GM18868 (cell line): ENCODE data around the gene TMEM131L.
A peak's percentile ranks its signal among the peaks of the same experiment; 100 is the strongest.
"Not testable (repeated sequence)": the region's sequence is repeated elsewhere in the genome, so short reads cannot be mapped to it uniquely, and the experiment has no call there.

Source experiments
- ATAC-seq: cut with Tn5 transposase; IDR thresholded peaks from one replicate; pipeline ENCODE4 v1.9.1; 2021; ENCODE audit warnings: mild to moderate bottlenecking, moderate library complexity; ENCODE audit not compliant: unreplicated experiment

Gene TMEM131L

DNA sequence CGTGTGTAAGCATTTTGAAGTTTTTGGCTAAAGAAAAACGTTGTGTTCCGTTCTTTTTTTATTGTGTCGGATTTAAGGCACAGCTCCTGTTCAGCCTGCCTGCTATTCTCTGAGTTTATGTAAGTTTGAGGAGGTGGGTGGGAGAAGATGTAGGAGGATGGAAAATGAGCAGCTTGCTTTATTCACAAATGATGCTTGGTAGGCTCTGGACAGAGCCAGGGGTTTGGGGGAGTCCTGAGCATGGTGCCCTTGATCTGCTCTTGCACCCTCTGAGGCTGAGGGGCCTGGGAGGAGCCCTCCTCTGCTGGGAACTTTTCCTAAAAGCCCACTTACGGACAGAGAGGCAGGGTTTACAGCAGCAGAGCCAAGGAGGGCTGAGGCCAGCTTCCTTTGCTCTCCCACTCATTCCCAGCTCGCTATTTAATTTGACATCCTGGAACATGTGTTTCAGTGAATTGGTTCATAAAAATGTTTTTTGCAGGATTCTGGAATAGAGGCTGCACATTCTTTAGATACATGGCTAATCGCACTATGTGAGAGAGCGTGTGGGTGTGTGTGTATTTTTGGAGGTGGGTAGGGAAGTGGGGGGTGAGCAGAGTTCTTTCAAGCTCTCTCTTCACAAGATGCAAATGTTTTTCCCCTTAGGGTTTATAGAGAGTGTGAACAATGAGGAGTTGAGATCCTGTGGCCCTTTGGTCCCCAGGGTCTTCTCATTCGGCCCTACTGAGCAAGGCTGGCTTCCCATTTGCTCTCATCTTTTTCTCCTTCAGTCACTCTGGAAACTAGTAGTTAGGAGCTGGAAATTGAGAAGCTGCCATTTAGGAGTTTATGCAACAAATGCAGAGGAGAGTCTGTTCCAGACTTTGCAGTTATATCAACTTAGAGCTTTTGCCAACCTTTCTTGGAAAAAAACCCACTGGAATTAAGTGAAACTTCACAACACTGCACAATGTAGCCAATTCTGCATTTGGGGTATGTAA, 32.1 kb downstream of the TMEM131L start:
- ATAC-seq: peak; percentile 76

DNA sequence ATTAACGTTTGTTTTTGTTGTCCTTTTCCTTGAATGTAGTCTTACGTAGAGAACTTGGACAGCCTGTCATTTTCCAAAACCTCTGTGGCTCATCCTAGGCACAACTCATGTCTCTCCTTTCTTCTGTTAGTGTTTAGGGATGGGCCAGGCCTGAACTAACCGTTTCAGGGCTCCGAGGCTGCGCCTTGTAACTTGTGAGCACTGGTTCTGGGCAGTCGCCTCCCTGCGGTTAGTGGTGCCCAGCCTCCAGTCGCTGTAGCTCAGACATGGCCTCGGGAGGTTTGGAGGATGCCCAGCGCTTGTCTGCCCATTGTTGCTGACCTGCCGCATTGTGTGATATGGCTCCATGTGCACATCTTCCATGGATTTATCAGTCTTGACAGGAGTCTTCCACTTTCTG, 32.8 kb downstream of the TMEM131L start:
- no peak for ATAC-seq

DNA sequence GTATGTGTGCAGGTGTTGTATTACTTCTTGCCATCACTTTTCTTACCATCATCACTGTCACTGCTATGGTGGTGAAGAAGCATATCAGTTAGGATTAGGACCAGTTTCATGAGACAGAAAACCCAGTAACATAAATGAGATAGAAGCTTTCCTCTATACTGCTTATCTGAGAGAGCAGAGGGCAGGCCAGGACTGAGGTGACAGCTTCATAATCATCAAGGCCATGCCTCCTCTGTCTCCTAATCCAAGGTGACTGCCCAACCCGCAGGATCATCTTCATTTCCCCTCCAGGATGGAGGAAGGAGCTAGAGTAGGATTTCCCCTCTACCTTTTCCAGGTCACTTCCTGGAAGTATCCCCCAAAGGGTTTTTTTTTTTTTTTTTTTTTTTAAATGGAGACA, 35.4 kb downstream of the TMEM131L start:
- no peak for ATAC-seq

DNA sequence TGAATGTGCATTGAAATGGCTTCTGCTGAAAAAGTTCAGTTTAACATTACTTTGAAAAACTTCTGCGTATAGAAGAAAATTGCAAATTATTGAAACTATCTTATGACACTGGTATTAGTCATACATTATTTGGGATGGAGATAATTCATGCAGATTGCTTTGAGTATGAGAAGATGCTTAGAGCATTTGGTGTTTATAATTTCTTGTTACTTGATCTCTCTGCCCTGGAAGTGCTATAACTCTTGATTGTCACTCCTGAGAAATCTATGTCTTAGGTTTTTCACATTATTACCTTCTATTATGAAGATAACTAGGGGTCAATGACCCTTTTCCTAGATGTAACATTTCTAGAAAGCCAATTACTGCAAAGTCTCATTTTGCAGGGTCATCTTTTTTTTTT, 36.4 kb downstream of the TMEM131L start:
- ATAC-seq: no peak

DNA sequence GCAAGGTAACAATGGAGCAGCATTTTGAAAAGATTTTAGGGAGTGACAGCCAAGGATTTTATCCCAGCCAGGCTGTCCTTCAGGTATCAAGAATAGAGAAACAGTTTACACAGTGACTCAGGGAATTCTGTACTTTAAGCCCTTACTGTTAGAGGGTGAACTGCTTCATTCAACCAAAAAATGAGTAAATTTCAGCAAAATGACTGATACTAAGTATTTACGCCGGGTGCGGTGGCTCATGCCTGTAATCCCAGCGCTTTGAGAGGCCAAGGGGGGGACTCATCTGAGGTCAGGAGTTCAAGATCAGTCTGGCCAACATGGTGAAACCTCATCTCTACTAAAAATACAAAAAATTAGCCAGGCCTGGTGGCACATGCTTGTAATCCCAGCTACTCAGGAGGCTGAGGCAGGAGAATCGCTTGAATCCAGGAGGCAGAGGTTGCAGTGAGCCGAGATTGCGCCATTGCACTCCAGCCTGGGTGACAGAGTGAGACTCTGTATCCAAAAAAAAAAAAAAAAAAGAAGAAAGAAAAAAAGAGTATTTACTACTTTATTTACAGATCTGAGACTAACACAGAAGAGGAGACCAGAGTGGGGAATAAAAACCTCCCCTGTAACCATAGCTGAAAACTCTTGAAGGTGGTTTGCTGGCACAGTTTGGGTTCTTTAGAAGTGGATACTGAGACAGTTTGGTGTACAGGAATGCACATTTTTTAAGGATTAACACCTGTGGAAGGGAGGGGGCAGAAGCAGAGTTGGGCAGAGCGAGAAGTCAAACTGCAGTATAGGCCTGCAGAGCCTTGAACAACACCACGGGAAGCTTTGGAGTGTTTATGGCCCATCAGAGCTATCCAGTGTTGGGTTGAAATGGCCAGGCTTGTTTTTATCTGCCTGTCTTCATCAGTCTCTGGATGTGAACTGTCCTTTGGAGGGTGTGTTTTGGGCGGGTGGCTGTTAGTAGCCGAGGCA, 40.5 kb downstream of the TMEM131L start:
- no peak for ATAC-seq

DNA sequence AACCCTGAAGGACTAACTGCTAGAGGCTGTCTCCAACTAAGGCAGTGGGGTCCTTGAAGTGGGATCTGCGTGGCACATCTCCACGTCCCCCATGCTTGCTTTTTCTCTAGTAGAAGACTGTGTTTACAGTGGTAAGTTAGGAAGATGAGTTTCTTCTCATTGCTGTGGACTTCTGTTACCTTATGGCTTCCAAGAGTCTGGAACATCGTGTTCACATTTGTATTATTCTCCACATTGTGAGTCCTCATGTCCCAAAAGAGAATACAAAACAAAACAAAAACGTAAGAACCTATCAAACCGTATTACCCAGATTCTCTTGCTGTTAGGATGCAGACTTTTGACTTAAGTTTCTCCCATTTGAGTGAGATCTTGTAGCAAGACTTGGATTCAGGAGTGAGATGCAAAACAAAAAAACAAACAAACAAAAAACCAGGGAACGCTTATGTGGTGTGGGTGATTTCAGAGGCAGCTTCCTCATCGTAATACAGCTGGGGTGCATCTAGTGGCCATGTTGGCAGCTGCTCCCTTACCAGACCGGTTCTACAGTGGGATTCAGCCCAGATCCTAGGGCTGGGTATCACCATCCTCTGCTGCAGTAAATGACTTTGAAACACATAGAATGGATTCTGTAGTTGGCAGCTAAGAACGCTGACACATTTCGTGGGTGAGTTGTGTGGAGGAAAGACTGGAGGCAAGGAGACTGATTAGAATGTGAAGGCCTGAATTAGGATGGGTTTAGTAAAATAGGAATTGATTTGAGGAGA, 41.3 kb downstream of the TMEM131L start:
- ATAC-seq: no peak

DNA sequence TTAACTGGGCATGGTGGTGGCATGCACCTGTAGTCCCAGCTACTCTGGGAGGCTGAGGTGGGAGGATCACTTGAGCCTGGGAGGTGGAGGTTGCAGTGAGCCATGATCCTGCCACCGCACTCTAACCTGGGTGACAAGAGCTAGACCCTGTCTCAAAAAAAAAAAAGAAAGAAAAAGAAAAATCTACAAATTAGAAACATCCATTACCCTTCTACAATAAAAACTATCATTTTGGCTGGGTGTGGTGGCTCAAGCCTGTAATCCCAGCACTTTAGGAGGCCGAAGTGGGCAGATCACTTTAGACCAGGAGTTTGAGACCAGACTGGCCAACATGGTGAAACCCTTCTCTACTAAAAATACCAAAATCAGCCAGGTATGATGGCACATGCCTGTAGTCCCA, 43.1 kb downstream of the TMEM131L start:
- ATAC-seq: not testable (repeated sequence)

DNA sequence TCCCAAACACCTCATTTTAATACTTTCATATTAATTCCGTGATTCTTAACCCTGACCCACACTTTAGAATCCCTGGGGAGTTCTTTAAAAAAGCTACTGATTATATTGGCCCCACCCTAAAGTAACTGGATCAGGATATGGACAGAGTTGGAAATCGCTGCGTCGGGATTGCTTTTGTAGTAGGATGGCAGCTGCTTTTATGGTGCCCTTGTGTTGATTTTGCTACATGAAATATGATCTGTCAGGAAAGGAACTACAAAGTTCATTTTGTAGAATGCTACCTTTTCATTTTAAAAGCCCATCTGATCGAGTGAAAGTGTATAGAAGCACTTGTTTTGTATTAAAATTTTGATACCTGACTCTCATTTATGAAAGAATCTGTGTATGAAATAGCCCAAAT, 43.6 kb downstream of the TMEM131L start:
- no peak for ATAC-seq

DNA sequence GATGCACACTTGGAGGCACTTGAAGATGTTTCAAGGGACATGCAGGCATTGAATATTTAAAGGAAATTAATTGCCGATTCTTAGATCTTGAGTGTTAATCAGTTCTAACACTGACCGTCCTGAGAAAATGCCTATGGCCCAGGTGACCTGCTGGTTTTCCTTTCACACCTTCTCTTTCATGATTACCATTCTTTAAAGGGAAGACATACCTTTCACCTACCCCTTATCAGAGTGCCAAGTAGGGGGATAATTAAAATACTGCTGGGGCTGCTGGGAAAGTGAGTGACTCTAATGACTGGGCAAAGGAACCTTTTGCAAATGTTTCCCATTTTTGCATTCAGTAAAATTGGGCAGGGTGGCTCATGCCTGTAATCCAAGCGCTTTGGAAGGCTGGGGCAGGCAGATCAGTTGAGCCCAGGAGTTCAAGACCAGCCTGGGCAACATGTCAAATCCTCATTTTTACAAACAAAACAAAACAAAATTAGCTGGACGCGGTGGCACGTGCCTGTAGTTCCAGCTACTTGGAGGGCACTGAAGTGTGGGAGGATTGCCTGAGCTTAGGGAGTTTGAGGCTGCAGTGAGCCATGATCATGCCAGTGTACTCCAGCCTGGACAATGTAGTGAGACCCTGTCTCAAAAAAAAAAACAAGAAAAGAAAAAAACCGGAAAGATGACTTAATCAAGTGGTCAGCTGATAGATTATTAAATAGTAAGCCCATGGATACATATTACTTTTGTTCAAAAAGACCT, 44.3 kb downstream of the TMEM131L start:
- no peak for ATAC-seq

DNA sequence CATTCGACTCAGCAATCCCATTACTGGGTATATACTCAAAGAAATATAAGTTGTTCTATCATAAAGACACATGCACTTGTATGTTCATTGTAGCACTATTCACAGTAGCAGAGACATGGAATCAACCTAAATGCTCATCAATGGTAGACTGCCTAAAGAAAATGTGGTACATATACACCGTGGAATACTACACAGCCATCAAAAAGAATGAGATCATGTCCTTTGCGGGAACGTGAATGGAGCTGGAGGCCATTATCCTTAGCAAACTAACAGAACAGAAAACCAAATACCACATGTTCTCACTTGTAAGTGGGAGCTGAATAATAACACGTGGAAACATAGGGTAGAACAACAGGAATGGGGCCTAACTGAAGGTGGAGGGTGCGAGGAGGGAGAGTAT, 44.9 kb downstream of the TMEM131L start:
- ATAC-seq: no peak

DNA sequence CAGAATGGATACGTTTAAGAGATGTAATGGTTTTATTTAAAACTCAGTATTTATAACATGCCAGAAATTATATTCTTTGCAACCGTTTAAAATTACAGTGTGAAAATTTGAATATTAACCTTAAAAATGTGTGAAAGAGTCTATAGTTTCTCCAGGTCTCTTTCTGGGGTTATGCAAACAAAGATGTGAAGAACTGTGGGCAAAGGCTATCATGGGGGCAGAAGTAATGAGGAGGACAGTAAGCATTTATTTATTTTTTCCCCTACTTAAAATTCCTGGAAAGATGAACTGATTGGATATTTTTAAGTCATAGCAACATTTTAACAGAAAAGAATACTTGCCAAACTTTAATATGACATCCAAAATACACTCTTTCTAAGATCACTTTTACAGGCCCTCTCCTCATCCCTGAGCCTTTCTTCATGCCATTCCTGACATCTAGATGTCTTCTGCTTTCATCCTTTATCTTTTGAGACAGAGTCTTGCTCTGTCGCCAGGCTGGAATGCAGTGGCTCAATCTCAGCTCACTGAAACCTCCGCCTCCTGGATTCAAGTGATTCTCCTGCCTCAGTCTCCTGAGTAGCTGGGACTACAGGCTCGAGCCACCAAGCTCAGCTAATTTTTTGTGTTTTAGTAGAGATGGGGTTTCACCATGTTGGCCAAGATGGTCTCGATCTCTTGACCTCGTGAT, 46.1 kb downstream of the TMEM131L start:
- no peak for ATAC-seq

DNA sequence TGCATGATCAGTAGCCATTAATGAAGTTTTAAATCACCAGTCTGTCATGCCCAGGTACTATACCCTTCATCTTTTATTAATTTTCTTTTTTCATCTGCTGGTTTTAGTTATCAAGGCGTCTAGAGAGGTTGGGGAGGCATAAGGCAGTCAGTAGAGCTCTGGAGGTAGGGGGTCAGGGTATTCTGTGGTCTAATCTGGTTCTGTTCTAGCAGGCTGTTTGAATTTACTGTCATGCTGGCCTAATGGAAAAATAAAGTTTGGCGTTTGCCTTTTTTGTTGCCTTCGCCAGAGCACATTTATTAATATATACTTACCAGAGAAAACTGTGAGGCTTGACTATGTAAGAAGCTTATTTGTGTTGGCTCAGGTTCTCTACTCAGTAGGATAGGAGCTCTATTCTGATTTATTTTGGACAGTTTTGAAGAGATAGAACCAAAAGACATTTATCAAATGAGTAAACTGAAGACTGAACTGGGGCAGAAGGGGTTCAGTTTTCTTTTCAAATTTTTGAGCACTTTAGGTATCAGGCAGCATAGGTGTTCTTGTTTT, 46.9 kb downstream of the TMEM131L start:
- ATAC-seq: no peak

DNA sequence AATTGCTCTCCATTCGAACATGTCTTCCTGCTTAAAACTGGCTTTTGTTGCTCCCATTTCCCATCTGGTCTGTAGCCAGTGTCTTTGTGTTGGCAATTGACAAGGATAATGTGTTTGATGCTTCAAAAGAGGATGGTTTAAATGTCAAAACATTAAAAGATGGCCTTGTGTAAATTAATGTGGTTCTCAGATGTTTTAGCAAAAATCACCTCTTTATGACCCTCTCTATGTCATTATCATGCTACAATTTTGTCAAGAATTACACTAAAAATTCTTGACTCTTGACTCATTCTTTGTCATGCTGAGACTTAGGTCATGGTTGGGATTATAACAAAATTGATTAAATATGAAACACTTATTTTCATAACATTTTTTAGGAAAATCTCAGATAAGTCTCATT, 47.4 kb downstream of the TMEM131L start:
- no peak for ATAC-seq

DNA sequence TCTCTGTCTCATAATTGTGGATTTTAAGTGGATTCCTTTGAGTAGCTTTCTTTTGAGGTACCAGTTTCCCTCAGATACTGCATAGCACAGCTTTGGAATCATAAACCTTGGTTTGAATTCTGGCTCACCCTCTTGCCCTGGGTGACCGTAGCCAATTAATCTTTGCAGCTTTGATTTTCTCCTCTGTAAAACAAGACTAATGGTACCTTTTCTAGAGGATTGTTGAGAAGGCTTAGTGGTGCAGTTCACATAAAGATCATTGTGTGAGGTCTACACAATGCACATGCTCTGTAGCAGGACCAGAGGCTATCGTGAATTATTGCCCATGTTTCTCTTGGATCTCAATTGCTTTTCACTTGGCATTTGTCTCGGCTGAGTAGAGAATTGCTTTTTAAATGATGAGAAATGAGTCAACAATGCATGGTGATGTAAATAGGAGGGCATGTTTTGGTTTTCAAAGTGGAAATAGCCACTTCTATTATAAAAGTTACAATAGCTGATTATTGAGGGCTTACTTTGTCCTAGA, 47.9 kb downstream of the TMEM131L start:
- ATAC-seq: no peak

DNA sequence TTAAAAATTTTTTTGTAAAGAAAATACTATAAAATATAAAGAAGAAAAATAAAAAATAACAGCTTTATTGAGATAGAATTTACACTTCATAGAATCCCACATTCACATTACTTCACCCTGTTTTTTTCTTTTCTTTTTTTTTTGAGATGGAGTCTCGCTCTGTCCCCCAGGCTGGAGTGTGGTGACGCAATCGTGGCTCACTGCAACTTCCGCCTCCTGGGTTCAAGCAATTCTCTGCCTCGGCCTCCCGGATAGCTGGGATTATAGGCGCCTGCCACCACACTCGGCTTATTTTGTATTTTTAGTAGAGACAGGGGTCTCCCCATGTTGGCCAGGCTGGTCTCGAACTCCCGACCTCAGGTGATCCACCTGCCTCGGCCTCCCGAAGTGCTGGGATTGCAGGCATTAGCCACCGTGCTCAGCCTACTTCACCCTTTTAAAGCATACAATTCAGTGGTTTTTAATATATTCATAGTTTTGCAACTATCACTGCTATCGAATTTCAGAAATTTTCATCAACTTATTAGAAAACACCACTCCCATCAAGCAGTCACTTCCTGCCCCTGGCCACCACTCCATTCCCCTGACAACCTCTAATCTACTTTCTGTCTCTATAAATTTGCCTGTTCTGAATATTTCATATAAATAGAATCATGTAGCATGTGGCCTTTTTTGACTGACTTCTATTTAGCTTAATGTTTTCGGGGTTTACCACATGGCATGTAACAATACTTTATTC, 48.7 kb downstream of the TMEM131L start:
- no peak for ATAC-seq

DNA sequence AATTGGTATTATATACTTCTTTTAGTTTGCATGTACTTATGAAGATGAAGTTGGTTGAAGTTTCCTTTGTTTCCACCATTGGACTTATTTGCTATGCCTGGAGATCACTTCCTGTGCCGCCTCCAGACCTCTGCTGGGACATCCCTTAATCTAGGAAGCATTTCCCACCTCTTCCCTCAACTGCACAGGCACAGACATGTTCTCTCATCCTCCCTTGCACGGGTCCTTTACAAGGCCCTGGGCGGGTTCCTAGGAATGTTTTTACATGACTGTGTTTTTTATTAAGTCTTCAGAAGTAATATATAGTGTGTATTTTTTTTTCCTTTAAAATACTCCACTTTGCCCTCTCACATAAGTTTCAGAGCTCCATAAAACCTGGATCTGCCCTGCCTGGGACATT, 51.0 kb downstream of the TMEM131L start:
- ATAC-seq: no peak

DNA sequence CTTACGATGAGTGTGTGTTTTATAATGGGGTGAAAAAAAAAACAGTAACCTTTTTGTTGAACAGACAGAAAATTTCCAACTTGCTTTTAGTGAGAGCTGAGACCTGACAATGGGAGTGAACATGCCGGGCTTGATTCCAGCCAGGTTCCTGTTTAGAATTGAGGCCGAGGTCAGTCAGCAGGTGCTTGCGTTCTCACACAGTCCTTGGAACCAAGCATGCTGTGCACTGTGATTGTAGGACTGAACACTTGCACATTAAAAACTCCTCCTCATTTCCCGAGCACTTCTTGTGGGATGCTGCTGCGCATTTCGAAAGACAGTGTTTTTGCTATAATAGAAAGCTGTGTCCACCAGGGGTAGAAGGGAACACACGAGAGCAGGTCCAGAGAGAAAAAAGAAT, 51.8 kb downstream of the TMEM131L start:
- no peak for ATAC-seq

DNA sequence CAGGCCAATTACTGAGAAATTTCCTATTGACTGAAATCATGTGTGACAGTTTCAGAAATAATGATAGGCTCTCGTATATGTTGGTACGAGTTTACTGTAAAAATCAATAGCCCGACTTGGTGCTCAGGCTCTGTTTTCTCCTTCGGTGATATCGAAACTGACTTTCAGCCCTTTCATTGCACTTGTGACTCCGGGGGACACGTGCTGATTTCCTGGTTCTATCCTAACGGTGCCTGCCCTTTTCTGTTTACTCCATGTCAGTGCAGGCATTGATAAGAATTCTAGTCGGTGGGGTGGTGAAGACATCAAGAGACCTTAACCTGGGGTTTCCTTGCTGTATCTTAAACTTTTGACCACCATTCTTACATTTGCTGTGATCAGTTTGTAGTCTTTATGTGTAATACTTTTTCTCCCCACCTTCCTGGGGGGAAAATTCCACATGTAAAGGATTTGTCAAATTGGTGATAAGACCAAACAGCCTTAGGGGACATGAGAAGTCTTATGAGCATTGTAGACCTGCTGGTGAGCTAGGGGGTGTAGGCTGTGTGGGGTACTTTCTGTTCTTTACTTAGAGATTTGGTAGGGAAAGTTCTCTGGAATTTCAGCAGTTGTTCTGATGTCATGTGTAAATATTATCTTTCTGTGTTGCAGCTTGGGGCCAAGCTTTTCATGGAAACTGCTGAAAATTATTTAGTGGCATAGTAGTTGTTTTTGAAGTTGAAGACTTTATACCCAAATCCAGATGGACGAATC, 52.7 kb downstream of the TMEM131L start:
- no peak for ATAC-seq
